GM12892 (cell line): ENCODE data around the gene SEC14L2.

ENCODE experiments used
- POLR2A ChIP-seq: IDR thresholded peaks from 2 replicates; pipeline ENCODE4 v1.6.1; 2011; ENCODE audit warnings: low read depth, low read length, control low read depth
- POLR2AphosphoS5 ChIP-seq: IDR thresholded peaks from 2 replicates; pipeline ENCODE4 v1.6.1; 2011; ENCODE audit warnings: low read depth, low read length, control low read depth
- TAF1 ChIP-seq: IDR thresholded peaks from 2 replicates; pipeline ENCODE4 v1.6.1; 2011; ENCODE audit warnings: low read depth, mild to moderate bottlenecking, control low read depth, low read length, borderline replicate concordance

- TF ChIP-seq POLR2A (no peak), POLR2AphosphoS5 (no peak), TAF1 (no peak)
Measured at GRCh38 chr22:30380011-30380410, 16.8 kb upstream of the SEC14L2 start.
